GM19395 (cell line): Measurements from ENCODE around the gene OR8J3.
"Not testable (repeated sequence)": the region's sequence is repeated elsewhere in the genome, so short reads cannot be mapped to it uniquely, and the experiment has no call there.

Experiments
- ATAC-seq: cut with Tn5 transposase; IDR thresholded peaks from one replicate; pipeline ENCODE4 v1.9.1; 2021; ENCODE audit warnings: mild to moderate bottlenecking, moderate library complexity; ENCODE audit not compliant: unreplicated experiment

OR8J3 gene

GRCh38 chr11:56140151-56140661 is at the start of gene OR8J3:
Gene OR8J3 (minus strand): TSS chr11:56140201. CDS start chr11:56137718, 2,483 bp downstream.
- no peak for ATAC-seq

GRCh38 chr11:56188602-56189001 is 48.6 kb upstream of the OR8J3 start:
- no peak for ATAC-seq

- no peak for ATAC-seq
Measured at GRCh38 chr11:56183459-56183858, 43.5 kb upstream of the OR8J3 start.

- ATAC-seq = no peak
Measured at GRCh38 chr11:56176318-56176717, 36.3 kb upstream of the OR8J3 start, which contains the start of gene OR5J2. Gene OR5J2 (plus strand): TSS chr11:56176618. CDS start chr11:56176618, 0 bp downstream.

- ATAC-seq = no peak
Measured at GRCh38 chr11:56172256-56172830, 32.3 kb upstream of the OR8J3 start.

- no peak for ATAC-seq
Measured at GRCh38 chr11:56163804-56164203, 23.8 kb upstream of the OR8J3 start.

- no peak for ATAC-seq
Measured at GRCh38 chr11:56160217-56160616, 20.2 kb upstream of the OR8J3 start, which contains the start of gene OR8K5. Gene OR8K5 (minus strand): TSS chr11:56160317. CDS start chr11:56160317, 0 bp downstream.

GRCh38 chr11:56152333-56152732 is 12.3 kb upstream of the OR8J3 start:
- ATAC-seq = no peak

GRCh38 chr11:56151376-56151775 is 11.4 kb upstream of the OR8J3 start:
- no peak for ATAC-seq

GRCh38 chr11:56143681-56144080 is 3.7 kb upstream of the OR8J3 start:
- ATAC-seq = not testable (repeated sequence)

GRCh38 chr11:56122073-56122472 is 17.9 kb downstream of the OR8J3 start, which contains the start of gene OR8H3:
Gene OR8H3 (plus strand): TSS chr11:56122373. CDS start chr11:56122373, 0 bp downstream.
- no peak for ATAC-seq

- no peak for ATAC-seq
Measured at GRCh38 chr11:56103210-56103737, 36.7 kb downstream of the OR8J3 start, which contains the start of gene OR8H2. Gene OR8H2 (plus strand): TSS chr11:56103687. CDS start chr11:56105043, 1,356 bp downstream.

- ATAC-seq = no peak
Measured at GRCh38 chr11:56093008-56093407, 47.0 kb downstream of the OR8J3 start, which contains the start of gene OR8I2. Gene OR8I2 (plus strand): TSS chr11:56093308. CDS start chr11:56093308, 0 bp downstream.

- ATAC-seq = no peak
Measured at GRCh38 chr11:56089697-56090096, 50.3 kb downstream of the OR8J3 start.
